ENCODE measurements around the gene FUOM. TPM values are rescaled to one million over a fixed set of nuclear protein-coding genes. Genes with fewer than 3 reads are reported as not detected.

Gene FUOM
- total and polyA plus RNA-seq, 2 experiments from 2014 or later, result 30.8 to 33.9 TPM

GRCh38 chr10:133306097-133306476, 51.7 kb downstream of the FUOM start (continued):
- no peak for TF ChIP-seq ETS1 (IDR thresholded peaks at IDR 0.05)
- no peak for TF ChIP-seq EZH2phosphoT487 (IDR thresholded peaks at IDR 0.05; ENCODE audit: unreplicated experiment)
- TF ChIP-seq REST (IDR thresholded peaks at IDR 0.05; ENCODE audit: unreplicated experiment), result no peak
- no peak for TF ChIP-seq ZNF331 (CRISPR knock-in tag; IDR thresholded peaks at IDR 0.05; ENCODE audit: low read depth)

Small RNAs within 50 kb of the gene (microRNA-seq; reads per million reads assigned to microRNA genes)
- 0.89 reads per million for gene MIR3944

Small RNAs within 50 kb of the gene (small RNA-seq; reads per million reads assigned to genes)
- gene AL360181.4 (ENCODE audit: low replicate concordance) (not detected), gene BANF1P2 (ENCODE audit: low replicate concordance) (not detected), gene MIR3944 (ENCODE audit: low replicate concordance) (not detected)

Other genes with a start within 250 kb of the FUOM start
- gene KNDC1, start 197.8 kb downstream of the FUOM start, total RNA-seq (2014; rRNA removed; shearing (Covaris generic)), result 8.2 and 16.0 TPM in 2 replicates
- 1.8 and 1.9 TPM in 2 replicates for gene KNDC1, start 197.8 kb downstream of the FUOM start, polyA plus RNA-seq (2016; fragmentation: Nextera tagmentation; extraction: Ambion mirVana)
- gene UTF1, start 127.8 kb downstream of the FUOM start, total RNA-seq (2014; rRNA removed; shearing (Covaris generic)), result 7.7 and 12.2 TPM in 2 replicates
- 51.4 and 55.7 TPM in 2 replicates for gene UTF1, start 127.8 kb downstream of the FUOM start, polyA plus RNA-seq (2016; fragmentation: Nextera tagmentation; extraction: Ambion mirVana)
- 6.3 and 8.1 TPM in 2 replicates for gene VENTX, start 120.2 kb downstream of the FUOM start, total RNA-seq (2014; rRNA removed; shearing (Covaris generic))
- 4.8 and 5.1 TPM in 2 replicates for gene VENTX, start 120.2 kb downstream of the FUOM start, polyA plus RNA-seq (2016; fragmentation: Nextera tagmentation; extraction: Ambion mirVana)
- gene ADAM8, start 81.2 kb downstream of the FUOM start, total RNA-seq (2014; rRNA removed; shearing (Covaris generic)), result 5.5 and 7.4 TPM in 2 replicates
- gene ADAM8, start 81.2 kb downstream of the FUOM start, polyA plus RNA-seq (2016; fragmentation: Nextera tagmentation; extraction: Ambion mirVana), result 1.9 and 2.1 TPM in 2 replicates
- 51.5 and 67.7 TPM in 2 replicates for gene TUBGCP2, start 49.1 kb downstream of the FUOM start, total RNA-seq (2014; rRNA removed; shearing (Covaris generic))
- 56.6 and 59.6 TPM in 2 replicates for gene TUBGCP2, start 49.1 kb downstream of the FUOM start, polyA plus RNA-seq (2016; fragmentation: Nextera tagmentation; extraction: Ambion mirVana)
- 41.0 and 41.3 TPM in 2 replicates for gene ZNF511, start 49.1 kb downstream of the FUOM start, total RNA-seq (2014; rRNA removed; shearing (Covaris generic))
- gene ZNF511, start 49.1 kb downstream of the FUOM start, polyA plus RNA-seq (2016; fragmentation: Nextera tagmentation; extraction: Ambion mirVana), result 104 and 114 TPM in 2 replicates
- gene CALY, start 21.1 kb downstream of the FUOM start, total RNA-seq (2014; rRNA removed; shearing (Covaris generic)), result 0.31 and 1.0 TPM in 2 replicates
- 8.0 and 9.0 TPM in 2 replicates for gene CALY, start 21.1 kb downstream of the FUOM start, polyA plus RNA-seq (2016; fragmentation: Nextera tagmentation; extraction: Ambion mirVana)
- not detected in 2 replicates for gene PRAP1, start 10.6 kb downstream of the FUOM start, total RNA-seq (2014; rRNA removed; shearing (Covaris generic))
- 0.68 and 1.5 TPM in 2 replicates for gene PRAP1, start 10.6 kb downstream of the FUOM start, polyA plus RNA-seq (2016; fragmentation: Nextera tagmentation; extraction: Ambion mirVana)
- 87.8 and 92.1 TPM in 2 replicates for gene ECHS1, start 15.3 kb upstream of the FUOM start, total RNA-seq (2014; rRNA removed; shearing (Covaris generic))
- 120 and 127 TPM in 2 replicates for gene ECHS1, start 15.3 kb upstream of the FUOM start, polyA plus RNA-seq (2016; fragmentation: Nextera tagmentation; extraction: Ambion mirVana)
- gene PAOX, start 21.2 kb upstream of the FUOM start, total RNA-seq (2014; rRNA removed; shearing (Covaris generic)), result 8.7 and 8.8 TPM in 2 replicates
- 4.1 and 6.1 TPM in 2 replicates for gene PAOX, start 21.2 kb upstream of the FUOM start, polyA plus RNA-seq (2016; fragmentation: Nextera tagmentation; extraction: Ambion mirVana)
- 35.3 and 45.7 TPM in 2 replicates for gene MTG1, start 36.1 kb upstream of the FUOM start, total RNA-seq (2014; rRNA removed; shearing (Covaris generic))
- 68.6 and 70.8 TPM in 2 replicates for gene MTG1, start 36.1 kb upstream of the FUOM start, polyA plus RNA-seq (2016; fragmentation: Nextera tagmentation; extraction: Ambion mirVana)
- 0.31 TPM in 1 of 2 replicates, not detected in the other for gene SPRN, start 66.6 kb upstream of the FUOM start, total RNA-seq (2014; rRNA removed; shearing (Covaris generic))
- gene SPRN, start 66.6 kb upstream of the FUOM start, polyA plus RNA-seq (2016; fragmentation: Nextera tagmentation; extraction: Ambion mirVana), result 0.31 and 0.59 TPM in 2 replicates
- gene SCART1, start 95.9 kb upstream of the FUOM start, total RNA-seq (2014; rRNA removed; shearing (Covaris generic)), result 0.19 and 0.59 TPM in 2 replicates
- gene SCART1, start 95.9 kb upstream of the FUOM start, polyA plus RNA-seq (2016; fragmentation: Nextera tagmentation; extraction: Ambion mirVana), result not detected in 2 replicates
- gene CYP2E1, start 169.3 kb upstream of the FUOM start, total RNA-seq (2014; rRNA removed; shearing (Covaris generic)), result 0.74 and 2.2 TPM in 2 replicates
- 0.97 and 1.4 TPM in 2 replicates for gene CYP2E1, start 169.3 kb upstream of the FUOM start, polyA plus RNA-seq (2016; fragmentation: Nextera tagmentation; extraction: Ambion mirVana)
- gene SYCE1, start 207.6 kb upstream of the FUOM start, total RNA-seq (2014; rRNA removed; shearing (Covaris generic)), result not detected in 2 replicates
- 0.38 and 0.53 TPM in 2 replicates for gene SYCE1, start 207.6 kb upstream of the FUOM start, polyA plus RNA-seq (2016; fragmentation: Nextera tagmentation; extraction: Ambion mirVana)

Measured in GM23338 (cell line).